CD4-positive, alpha-beta T cell treated with Interleukin-1 beta for 1 hour (primary cell): Measurements from ENCODE around the gene YRDC.

ENCODE experiments used
- DNase-seq, 2 donors: peaks; one replicate each; pipeline ENCODE4 v3.0.0-alpha.2; 2020 to 2022

The YRDC gene

DNA sequence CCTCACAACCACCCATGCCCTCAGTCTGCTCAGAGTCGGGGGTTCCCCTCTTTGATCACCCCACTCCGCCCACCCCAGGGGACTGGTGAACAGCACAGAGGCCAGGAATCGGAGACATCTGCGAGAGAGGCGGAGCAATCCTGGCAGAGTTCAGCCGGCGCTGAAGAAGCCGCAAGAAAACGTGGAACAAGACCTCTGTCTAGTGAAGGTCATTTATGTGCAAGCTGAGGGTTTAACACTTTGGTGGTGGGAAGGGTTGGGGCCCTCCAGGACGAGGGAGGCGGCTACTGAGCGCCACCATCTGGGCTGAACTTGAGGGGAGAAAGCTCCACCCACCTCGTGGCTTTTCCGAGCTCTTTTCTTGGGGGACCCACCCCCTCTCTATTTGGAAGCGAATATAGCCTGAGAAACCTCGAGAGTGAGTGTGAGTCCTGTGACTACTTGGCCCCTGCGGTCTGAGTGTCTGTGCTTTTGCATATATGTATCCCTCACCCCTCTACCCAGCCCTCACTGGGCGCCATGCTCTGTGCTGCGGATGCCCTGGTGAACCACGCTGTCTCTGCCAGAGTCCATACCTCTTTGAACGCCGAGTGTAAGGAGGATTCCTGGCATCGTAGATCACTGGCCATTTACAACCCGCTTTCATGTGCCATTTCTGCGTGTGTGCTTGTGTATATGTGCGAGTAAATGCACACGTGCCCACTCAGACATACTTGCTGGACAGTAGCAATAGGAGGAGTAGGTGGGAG is 41.9 kb downstream of the YRDC start:
- no peak for DNase-seq

GRCh38 chr1:37764888-37765441 is 43.0 kb downstream of the YRDC start, which contains the start of gene EPHA10:
Gene EPHA10, minus strand, starts transcription at chr1:37765120. Its CDS starts 54 bp downstream, at chr1:37765066.
- DNase-seq = no peak

DNA sequence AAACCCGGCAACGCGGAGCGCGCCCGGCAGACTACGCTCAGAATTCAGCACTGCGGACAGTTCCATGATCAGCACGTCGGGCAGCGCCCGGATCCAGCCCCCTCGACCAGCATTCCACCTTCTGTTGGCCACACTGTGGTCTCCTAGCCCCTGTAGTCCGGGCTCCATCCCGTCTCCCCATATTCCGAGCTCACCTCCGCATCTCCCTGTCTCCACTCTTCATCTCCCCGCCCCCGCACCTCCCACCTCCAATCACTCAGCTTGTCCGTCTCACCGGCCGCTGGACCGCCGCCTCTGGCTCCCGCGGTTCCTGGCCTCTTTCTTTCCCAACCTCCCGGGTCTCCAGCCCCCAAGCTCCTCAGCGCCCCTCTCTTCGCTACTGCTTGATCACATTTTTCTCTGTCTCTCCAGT is 43.6 kb downstream of the YRDC start:
- no peak for DNase-seq

- no peak for DNase-seq
Observed at GRCh38 chr1:37763791-37764413, 44.1 kb downstream of the YRDC start.

GRCh38 chr1:37762516-37762915 is 45.5 kb downstream of the YRDC start:
- no peak for DNase-seq

DNA sequence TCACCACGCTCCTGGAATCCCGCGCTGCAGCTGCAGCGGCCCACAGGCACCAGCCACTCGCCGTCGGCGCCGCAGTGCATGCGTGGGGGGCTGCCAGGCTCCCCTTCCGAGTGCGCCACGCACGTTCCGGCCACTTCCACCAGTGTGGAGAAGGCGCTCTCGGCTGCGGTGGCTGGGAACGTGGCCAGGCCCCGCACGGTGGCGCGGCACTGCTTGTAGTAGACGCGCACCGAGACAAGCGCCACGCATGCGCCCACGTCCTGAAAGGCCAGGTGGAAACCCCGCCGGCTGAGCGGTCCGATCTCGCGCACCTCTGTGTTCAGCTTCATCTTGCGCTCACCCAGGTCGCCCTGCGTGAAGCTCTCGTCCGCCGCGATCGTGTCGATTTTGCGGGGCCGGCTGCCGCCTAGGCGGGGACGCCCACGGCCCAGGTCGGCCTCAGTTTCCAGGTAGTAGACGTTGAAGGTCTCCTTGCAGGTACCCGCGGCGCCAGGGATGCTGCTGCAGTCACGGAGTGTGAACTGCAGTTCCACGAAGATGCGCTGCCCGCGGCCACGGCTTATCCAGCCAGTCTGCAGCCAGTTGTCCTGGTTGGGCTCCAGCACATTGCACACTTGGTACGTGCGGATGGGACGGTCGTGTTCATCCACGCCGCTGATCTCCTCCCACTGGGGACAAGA is 46.5 kb downstream of the YRDC start:
- DNase-seq = no peak

DNA sequence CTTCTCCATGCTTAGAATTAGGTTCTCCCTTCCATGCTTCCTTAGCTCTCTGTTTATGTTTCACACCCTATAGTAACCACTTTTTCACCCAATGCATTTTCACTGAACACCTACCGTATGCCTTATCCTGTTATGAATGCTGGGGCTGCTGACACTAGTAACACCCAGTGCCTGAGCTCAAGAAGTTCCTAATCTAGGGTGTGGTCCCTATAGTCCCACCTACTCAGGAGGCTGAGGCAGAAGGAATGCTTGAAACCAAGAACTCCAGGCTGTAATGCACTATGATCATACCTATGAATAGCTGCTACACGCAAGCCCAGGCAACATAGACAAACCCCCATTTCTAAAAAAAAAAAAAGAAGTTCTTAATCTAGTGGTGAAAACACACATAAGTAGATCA is 48.6 kb downstream of the YRDC start:
- DNase-seq = no peak

GRCh38 chr1:37755951-37756560 is 52.0 kb downstream of the YRDC start:
- DNase-seq = no peak

DNA sequence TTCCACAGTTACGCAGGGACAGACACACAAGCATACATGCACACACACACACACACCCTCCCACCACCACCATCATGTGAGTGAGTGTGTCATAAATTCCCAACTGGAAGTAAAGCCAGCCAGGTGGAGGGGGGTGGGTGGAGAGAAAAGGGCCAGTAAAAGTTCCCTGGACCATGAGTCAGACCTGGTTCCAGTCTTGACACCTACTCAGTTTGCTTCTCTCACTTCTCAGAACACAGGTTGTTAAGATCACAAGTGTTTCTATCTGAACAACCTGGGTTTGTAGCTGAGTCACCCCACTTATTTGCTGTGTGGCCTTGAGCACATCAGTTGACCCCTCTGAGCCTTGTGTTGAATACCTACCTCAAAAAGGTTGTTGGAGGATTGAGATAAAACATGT is 52.7 kb downstream of the YRDC start:
- DNase-seq = no peak

DNA sequence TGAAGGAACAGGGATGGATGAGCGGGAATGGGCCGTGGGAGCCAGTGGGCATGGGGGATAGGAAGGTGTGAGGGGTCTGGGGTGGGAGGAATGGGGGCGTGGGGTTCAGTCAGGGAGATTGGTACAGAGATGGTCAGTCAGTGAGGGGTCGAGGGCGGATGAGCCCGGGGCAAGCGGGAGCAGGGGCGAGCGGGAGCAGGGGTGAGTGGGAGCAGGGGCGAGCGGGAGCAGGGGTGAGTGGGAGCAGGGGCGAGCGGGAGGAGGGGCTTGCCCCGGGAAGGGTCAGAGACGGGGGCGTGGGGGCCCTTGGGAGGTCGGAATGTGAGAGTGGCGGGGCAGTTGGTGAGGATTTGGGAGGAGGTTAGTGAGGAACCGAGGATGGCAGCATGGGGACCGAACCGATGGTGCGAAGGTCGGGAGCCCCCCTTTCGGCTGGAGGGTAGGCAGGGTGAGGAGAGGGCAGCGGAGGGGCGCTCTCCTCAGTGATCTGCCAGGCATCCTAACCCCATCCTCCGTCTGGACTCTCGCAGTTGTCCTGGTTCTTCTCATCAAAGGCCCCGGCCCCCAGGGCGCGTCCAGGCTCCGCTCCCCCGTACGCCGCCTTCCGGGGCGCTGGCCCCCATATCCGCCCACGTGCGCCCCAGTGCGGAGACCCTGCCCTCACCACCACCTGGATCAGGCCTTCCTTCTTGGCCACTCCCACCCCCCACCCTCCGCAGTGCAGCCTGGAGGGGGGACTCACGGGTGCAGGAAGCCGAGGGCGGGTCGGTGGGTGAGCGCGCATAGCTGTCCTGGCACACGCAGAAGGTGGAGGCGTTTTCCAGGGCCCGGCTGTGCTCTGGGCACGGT is 54.3 kb downstream of the YRDC start:
- DNase-seq = no peak
